ENCODE results near the gene PHYHIPL.

PHYHIPL gene

DNA sequence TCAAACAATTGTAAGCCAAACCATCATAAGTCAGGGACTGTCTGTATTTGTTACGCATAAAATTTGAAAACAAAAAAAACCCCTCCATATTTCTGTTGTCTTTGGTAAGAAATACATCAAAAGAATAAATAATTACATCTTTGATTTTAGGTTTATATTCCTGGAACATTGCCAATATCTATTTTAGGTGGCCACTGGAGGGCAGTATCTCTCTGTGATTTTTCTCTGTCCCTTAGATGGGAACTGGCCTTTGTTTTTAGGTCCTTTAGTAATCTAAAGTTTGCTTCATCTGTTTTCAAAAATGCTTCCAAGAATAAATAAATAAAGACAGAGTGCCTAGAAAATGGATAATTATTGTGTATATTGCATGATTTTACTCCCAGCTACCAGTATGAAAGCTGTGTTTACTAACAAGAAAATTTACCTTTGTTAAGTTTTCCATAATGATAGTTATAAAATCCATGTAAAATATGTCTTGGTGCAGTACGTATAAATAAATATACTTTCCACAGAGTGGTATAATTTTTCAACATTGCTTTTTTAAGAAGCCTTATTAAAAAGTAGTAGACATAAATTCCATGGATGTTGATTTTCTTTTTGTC is 64.2 kb downstream of the PHYHIPL start:
- Histone ChIP-seq H3K4me1 (ENCODE audit: control insufficient read depth, insufficient read depth, low read length) (no peaks in the 10 kb centered on the region), H3K9ac (ENCODE audit: low read length) (no peak overlapping the region), H3K27me3 (ENCODE audit: control insufficient read depth, insufficient read depth, low read length) (no peaks in the 10 kb centered on the region), H3K4me3 (ENCODE audit: low read length) (no peak overlapping the region), H3K36me3 (ENCODE audit: control insufficient read depth, insufficient read depth, low read length) (no peaks in the 10 kb centered on the region), H3K9me3 (ENCODE audit: control insufficient read depth, low read length) (no peaks in the 10 kb centered on the region)

DNA sequence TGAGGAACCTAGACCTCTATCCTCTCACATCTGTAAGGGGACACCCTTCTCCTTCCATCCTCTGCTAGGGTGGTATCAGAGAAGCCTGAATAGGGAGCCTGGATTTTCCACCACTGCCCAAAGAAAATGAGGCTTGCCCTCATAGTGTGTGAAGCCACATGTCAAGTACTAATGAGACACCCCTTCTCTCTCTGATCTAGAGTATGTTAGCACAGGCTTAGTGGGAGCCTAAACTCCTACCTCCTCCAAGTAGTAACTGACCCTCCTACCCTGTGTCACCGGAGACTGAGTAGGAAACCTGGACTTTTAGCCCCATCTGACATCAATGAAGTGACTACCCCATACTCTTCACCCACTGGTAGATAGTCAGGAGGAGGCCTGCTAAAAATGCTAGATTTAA is 65.6 kb downstream of the PHYHIPL start:
- Histone ChIP-seq H3K27me3 (ENCODE audit: control insufficient read depth, insufficient read depth, low read length) (no peaks in the 10 kb centered on the region), H3K4me1 (ENCODE audit: control insufficient read depth, insufficient read depth, low read length) (no peaks in the 10 kb centered on the region), H3K36me3 (ENCODE audit: control insufficient read depth, insufficient read depth, low read length) (no peaks in the 10 kb centered on the region), H3K9ac (ENCODE audit: low read length) (no peak overlapping the region), H3K9me3 (ENCODE audit: control insufficient read depth, low read length) (no peaks in the 10 kb centered on the region), H3K4me3 (ENCODE audit: low read length) (no peak overlapping the region)

DNA sequence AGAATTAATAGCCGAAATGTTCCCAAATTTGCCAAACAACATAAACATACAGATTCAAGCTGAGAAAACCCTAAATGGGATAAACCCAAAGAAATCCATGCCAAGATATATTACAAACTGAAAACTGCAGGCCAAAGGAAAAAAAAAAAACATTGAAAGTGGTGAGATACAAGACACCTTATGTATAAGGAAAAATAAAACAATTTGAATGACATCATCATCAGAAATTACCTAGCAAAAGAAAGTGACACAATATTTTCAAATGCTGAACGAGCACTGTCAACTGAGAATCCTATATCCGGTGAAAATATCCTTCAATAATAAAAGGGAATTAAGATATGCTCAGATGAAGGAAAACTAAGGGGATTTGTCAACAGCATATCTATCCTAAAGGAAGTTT is 66.5 kb downstream of the PHYHIPL start:
- no peaks in the 10 kb centered on the region for H3K9me3 ChIP-seq (ENCODE audit: control insufficient read depth, low read length)
- H3K4me1 ChIP-seq (ENCODE audit: control insufficient read depth, insufficient read depth, low read length), result no peaks in the 10 kb centered on the region
- no peaks in the 10 kb centered on the region for H3K36me3 ChIP-seq (ENCODE audit: control insufficient read depth, insufficient read depth, low read length)
- no peak overlapping the region for H3K4me3 ChIP-seq (ENCODE audit: low read length)
- no peaks in the 10 kb centered on the region for H3K27me3 ChIP-seq (ENCODE audit: control insufficient read depth, insufficient read depth, low read length)
- H3K9ac ChIP-seq (ENCODE audit: low read length), result no peak overlapping the region

DNA sequence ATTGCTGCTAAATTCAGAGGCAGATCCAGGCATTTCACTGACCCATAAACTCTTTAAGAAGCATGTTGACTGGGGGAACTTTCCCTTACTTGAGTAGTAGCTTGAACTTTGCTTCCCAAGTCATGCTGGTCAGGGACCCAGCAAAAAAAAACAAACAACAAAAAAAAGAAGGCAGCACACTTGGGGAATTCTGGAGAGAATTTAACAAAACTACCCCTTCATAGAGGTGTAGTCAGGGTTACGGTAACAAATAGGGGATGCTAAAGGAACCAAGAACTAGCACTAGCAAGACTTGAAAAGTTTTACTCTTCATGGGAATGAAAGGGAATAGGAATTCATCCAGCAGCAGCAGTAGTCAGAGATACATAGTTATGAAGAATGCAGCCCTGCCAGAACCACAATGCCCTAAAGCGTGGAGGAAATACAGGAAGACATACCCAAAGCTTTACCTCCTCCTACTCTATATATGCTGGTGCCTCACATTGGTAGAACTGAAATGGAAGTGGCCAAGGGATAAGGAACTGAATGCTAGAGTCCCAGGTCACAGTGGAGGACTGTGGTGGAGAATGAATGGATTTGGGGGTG is 67.3 kb downstream of the PHYHIPL start:
- no peaks in the 10 kb centered on the region for H3K4me1 ChIP-seq (ENCODE audit: control insufficient read depth, insufficient read depth, low read length)
- no peaks in the 10 kb centered on the region for H3K36me3 ChIP-seq (ENCODE audit: control insufficient read depth, insufficient read depth, low read length)
- H3K27me3 ChIP-seq (ENCODE audit: control insufficient read depth, insufficient read depth, low read length), result no peaks in the 10 kb centered on the region
- no peaks in the 10 kb centered on the region for H3K9me3 ChIP-seq (ENCODE audit: control insufficient read depth, low read length)
- no peak overlapping the region for H3K4me3 ChIP-seq (ENCODE audit: low read length)
- no peak overlapping the region for H3K9ac ChIP-seq (ENCODE audit: low read length)

DNA sequence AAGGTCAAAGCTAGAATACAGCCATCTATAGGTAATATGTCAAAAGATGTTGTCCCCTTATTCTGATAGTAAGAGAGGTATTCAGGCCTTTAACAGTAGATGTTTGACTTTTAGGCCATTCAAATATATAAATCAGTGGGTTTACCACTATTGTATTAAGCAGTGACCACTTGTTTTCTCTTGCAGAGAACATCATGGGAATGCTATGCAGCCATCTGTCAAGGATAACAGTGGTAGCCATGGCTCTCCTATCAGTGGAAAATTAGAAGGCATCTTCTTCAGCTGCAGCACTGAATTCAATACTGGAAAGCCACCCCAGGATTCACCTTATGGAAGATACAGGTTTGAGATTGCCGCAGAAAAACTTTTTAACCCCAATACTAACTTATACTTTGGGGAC is 68.4 kb downstream of the PHYHIPL start:
- Histone ChIP-seq H3K9me3 (ENCODE audit: control insufficient read depth, low read length) (no peaks in the 10 kb centered on the region), H3K27me3 (ENCODE audit: control insufficient read depth, insufficient read depth, low read length) (no peaks in the 10 kb centered on the region), H3K36me3 (ENCODE audit: control insufficient read depth, insufficient read depth, low read length) (no peaks in the 10 kb centered on the region), H3K4me1 (ENCODE audit: control insufficient read depth, insufficient read depth, low read length) (no peaks in the 10 kb centered on the region), H3K4me3 (ENCODE audit: low read length) (no peak overlapping the region), H3K9ac (ENCODE audit: low read length) (no peak overlapping the region)

DNA sequence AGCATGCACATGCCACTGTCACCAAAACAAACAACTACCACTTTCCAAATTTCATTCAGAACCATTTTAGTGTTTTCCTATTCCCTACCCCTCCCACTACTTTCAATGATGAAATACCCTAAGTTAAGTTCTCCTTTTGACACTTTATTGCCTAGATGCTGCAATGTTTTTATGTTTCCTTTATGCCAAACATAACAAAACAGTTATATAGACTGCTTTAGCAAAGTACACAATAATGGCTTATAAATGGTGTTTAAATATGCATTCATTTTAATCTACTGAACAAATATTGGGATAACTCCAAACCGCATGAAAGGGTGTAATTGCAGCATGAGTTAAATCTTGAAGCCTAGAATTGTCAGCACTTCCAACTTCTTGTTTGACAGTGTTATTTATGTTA is 69.2 kb downstream of the PHYHIPL start:
- H3K9me3 ChIP-seq (ENCODE audit: control insufficient read depth, low read length), result no peaks in the 10 kb centered on the region
- H3K4me1 ChIP-seq (ENCODE audit: control insufficient read depth, insufficient read depth, low read length), result no peaks in the 10 kb centered on the region
- no peaks in the 10 kb centered on the region for H3K36me3 ChIP-seq (ENCODE audit: control insufficient read depth, insufficient read depth, low read length)
- no peaks in the 10 kb centered on the region for H3K27me3 ChIP-seq (ENCODE audit: control insufficient read depth, insufficient read depth, low read length)
- no peak overlapping the region for H3K4me3 ChIP-seq (ENCODE audit: low read length)
- H3K9ac ChIP-seq (ENCODE audit: low read length), result no peak overlapping the region

DNA sequence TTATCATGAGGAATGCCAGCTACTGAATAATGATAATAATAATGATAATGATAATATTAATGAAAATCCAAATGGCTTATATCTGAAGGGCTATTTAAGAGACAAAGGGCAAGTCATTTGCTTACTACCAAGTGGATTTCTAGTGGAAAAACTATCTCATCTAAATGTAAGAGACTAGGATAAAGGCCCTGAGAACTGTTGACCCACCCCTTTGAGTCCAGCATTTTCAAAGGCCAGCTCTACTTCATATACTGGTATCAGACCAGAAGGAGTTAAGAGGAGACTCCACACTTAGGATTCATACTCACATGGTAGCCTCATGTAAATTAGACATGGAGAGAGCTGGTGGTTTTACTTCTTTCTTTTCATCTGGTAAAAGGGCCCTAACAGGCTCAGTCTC is 76.0 kb downstream of the PHYHIPL start:
- Histone ChIP-seq H3K9ac (ENCODE audit: low read length) (no peak overlapping the region), H3K36me3 (ENCODE audit: control insufficient read depth, insufficient read depth, low read length) (no peaks in the 10 kb centered on the region), H3K4me1 (ENCODE audit: control insufficient read depth, insufficient read depth, low read length) (no peaks in the 10 kb centered on the region), H3K9me3 (ENCODE audit: control insufficient read depth, low read length) (no peaks in the 10 kb centered on the region), H3K4me3 (ENCODE audit: low read length) (no peak overlapping the region), H3K27me3 (ENCODE audit: control insufficient read depth, insufficient read depth, low read length) (no peaks in the 10 kb centered on the region)

DNA sequence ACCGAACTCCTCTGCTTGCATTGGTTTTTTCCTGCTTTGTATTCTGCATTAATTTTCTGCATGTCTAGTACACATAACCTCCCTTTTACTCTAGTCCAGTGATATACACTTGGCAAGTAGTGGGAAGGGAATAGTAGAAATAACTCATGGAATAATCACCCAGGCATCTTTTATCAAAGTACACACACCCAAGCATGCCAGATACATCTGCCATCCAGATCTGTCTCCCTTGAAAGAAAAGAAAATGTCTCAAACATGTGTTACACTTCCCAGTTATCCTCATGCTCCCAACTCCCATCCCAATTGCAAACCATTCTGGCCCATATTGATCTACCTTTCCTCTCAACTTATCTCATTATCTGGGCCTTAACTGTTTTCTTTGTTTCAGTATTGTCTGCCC is 79.0 kb downstream of the PHYHIPL start:
- no peak overlapping the region for H3K9ac ChIP-seq (ENCODE audit: low read length)
- H3K36me3 ChIP-seq (ENCODE audit: control insufficient read depth, insufficient read depth, low read length), result no peaks in the 10 kb centered on the region
- no peaks in the 10 kb centered on the region for H3K9me3 ChIP-seq (ENCODE audit: control insufficient read depth, low read length)
- H3K27me3 ChIP-seq (ENCODE audit: control insufficient read depth, insufficient read depth, low read length), result no peaks in the 10 kb centered on the region
- H3K4me3 ChIP-seq (ENCODE audit: low read length), result no peak overlapping the region
- no peaks in the 10 kb centered on the region for H3K4me1 ChIP-seq (ENCODE audit: control insufficient read depth, insufficient read depth, low read length)

DNA sequence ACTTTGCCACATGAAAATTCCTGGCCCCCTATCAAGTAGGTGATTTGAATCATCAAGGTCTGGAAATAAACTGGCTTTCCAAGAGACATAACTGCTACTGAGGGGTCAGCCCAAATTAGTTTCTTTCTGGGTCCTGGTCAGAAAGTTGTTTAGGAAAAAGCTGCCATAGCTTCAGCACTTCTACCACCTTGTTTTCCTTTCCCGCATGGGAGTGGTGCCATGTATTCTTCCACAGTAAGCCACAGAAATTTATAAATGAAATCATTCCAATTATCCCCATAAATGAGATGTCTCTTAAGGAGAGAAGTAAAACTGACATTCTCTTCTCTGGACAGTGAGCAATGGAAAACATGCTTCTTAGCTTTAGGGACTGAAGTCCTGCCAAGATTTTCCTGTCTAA is 80.8 kb downstream of the PHYHIPL start:
- no peaks in the 10 kb centered on the region for H3K36me3 ChIP-seq (ENCODE audit: control insufficient read depth, insufficient read depth, low read length)
- no peaks in the 10 kb centered on the region for H3K9me3 ChIP-seq (ENCODE audit: control insufficient read depth, low read length)
- H3K9ac ChIP-seq (ENCODE audit: low read length), result no peak overlapping the region
- no peaks in the 10 kb centered on the region for H3K4me1 ChIP-seq (ENCODE audit: control insufficient read depth, insufficient read depth, low read length)
- no peaks in the 10 kb centered on the region for H3K27me3 ChIP-seq (ENCODE audit: control insufficient read depth, insufficient read depth, low read length)
- H3K4me3 ChIP-seq (ENCODE audit: low read length), result no peak overlapping the region

DNA sequence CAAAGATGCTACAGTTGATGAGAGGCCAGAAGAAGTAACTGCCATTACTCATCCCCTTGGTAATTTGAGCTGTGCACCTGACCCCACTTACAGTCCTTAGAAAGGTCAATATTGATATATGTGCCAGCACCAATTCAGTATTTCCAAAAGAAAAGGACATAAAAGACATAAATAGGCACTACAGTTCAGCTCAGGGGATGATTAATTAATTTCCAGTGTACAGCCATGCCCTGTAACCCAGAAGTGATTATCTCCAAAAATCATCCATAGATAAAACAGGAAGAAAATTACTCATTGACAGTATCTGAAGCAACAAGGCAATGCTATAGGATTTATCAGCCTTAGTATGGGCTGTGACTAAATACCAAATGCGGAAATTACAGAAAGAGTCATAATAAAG is 82.4 kb downstream of the PHYHIPL start:
- H3K27me3 ChIP-seq (ENCODE audit: control insufficient read depth, insufficient read depth, low read length), result no peaks in the 10 kb centered on the region
- H3K4me3 ChIP-seq (ENCODE audit: low read length), result no peak overlapping the region
- no peaks in the 10 kb centered on the region for H3K9me3 ChIP-seq (ENCODE audit: control insufficient read depth, low read length)
- no peaks in the 10 kb centered on the region for H3K36me3 ChIP-seq (ENCODE audit: control insufficient read depth, insufficient read depth, low read length)
- H3K4me1 ChIP-seq (ENCODE audit: control insufficient read depth, insufficient read depth, low read length), result no peaks in the 10 kb centered on the region
- H3K9ac ChIP-seq (ENCODE audit: low read length), result no peak overlapping the region

DNA sequence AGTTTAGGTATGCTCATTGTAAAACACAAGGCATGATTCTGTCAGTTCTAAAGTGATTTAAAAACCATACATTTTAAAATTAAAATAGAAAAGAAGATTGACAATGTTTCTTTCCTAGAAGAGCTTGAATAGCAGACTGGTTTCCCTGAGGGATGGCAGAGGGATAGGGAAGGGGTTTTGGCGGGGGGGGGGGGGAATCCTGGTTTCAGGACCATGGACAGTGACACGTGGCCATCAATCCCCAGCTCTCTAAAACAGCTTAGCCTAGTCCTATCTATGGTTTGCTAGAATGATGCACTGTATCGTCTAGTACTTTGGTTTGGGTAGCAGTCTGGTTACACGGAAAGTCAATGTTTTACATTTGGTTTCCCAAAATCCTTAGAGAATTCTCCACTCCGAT is 88.7 kb downstream of the PHYHIPL start:
- H3K27me3 ChIP-seq (ENCODE audit: control insufficient read depth, insufficient read depth, low read length), result no peaks in the 10 kb centered on the region
- no peaks in the 10 kb centered on the region for H3K4me1 ChIP-seq (ENCODE audit: control insufficient read depth, insufficient read depth, low read length)
- no peaks in the 10 kb centered on the region for H3K9me3 ChIP-seq (ENCODE audit: control insufficient read depth, low read length)
- no peak overlapping the region for H3K4me3 ChIP-seq (ENCODE audit: low read length)
- no peaks in the 10 kb centered on the region for H3K36me3 ChIP-seq (ENCODE audit: control insufficient read depth, insufficient read depth, low read length)
- H3K9ac ChIP-seq (ENCODE audit: low read length), result no peak overlapping the region

DNA sequence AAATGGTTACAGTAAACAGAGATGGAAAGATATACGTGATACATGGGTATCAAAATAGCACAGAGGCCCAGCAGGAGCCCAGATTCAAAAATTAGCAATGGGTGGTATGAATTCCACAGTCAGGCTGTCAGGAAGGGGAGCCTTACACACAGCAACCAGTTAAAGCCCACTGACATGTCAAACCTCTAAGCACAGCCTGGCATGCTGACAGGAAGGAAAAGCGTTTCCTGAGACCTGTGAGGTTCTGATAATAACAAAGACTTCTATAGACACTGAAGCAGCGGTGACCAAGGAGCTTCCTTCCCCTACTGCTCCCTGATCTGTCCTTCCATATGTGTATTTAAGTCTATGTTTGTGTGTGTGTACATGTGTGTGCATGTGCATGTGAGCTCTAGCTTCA is 89.9 kb downstream of the PHYHIPL start:
- H3K9me3 ChIP-seq (ENCODE audit: control insufficient read depth, low read length), result no peaks in the 10 kb centered on the region
- no peaks in the 10 kb centered on the region for H3K4me1 ChIP-seq (ENCODE audit: control insufficient read depth, insufficient read depth, low read length)
- H3K27me3 ChIP-seq (ENCODE audit: control insufficient read depth, insufficient read depth, low read length), result no peaks in the 10 kb centered on the region
- no peak overlapping the region for H3K9ac ChIP-seq (ENCODE audit: low read length)
- H3K4me3 ChIP-seq (ENCODE audit: low read length), result no peak overlapping the region
- H3K36me3 ChIP-seq (ENCODE audit: control insufficient read depth, insufficient read depth, low read length), result no peaks in the 10 kb centered on the region

DNA sequence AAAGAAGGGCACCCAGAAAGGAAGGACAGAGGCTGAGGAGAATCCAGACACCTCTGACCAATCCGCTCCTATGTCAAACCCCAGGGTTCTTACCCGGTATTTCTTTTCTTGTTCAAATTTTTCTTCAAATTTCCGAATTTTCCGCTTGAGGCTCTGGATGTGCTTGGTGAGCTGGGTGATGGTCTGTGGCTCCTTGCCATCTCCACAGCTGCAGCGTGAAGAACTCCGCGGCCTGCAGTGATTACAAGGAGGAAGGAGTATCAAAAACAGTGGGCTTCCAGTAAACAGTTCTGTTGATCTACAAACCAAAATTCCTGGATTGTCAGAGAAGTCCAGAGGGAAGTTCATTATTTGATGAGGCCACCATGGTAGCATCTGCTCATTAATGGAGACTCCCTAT is 92.0 kb downstream of the PHYHIPL start:
- Histone ChIP-seq H3K36me3 (ENCODE audit: control insufficient read depth, insufficient read depth, low read length) (no peaks in the 10 kb centered on the region), H3K9me3 (ENCODE audit: control insufficient read depth, low read length) (no peaks in the 10 kb centered on the region), H3K9ac (ENCODE audit: low read length) (no peak overlapping the region), H3K4me1 (ENCODE audit: control insufficient read depth, insufficient read depth, low read length) (no peaks in the 10 kb centered on the region), H3K27me3 (ENCODE audit: control insufficient read depth, insufficient read depth, low read length) (no peaks in the 10 kb centered on the region), H3K4me3 (ENCODE audit: low read length) (no peak overlapping the region)

All from mucosa of stomach (tissue), 1 donor.